ENCODE measurements around the gene DCDC2.
"Not testable (repeated sequence)": the region's sequence is repeated elsewhere in the genome, so short reads cannot be mapped to it uniquely, and the experiment has no call there.

DCDC2 gene

GRCh38 chr6:24252280-24252679 lies 105.6 kb downstream of the DCDC2 start:
- H3K4me1 Mint-ChIP-seq, result no peaks in the 10 kb centered on the region
- TF ChIP-seq, protein P1, sequence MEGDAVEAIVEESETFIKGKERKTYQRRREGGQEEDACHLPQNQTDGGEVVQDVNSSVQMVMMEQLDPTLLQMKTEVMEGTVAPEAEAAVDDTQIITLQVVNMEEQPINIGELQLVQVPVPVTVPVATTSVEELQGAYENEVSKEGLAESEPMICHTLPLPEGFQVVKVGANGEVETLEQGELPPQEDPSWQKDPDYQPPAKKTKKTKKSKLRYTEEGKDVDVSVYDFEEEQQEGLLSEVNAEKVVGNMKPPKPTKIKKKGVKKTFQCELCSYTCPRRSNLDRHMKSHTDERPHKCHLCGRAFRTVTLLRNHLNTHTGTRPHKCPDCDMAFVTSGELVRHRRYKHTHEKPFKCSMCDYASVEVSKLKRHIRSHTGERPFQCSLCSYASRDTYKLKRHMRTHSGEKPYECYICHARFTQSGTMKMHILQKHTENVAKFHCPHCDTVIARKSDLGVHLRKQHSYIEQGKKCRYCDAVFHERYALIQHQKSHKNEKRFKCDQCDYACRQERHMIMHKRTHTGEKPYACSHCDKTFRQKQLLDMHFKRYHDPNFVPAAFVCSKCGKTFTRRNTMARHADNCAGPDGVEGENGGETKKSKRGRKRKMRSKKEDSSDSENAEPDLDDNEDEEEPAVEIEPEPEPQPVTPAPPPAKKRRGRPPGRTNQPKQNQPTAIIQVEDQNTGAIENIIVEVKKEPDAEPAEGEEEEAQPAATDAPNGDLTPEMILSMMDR (IDR thresholded peaks at IDR 0.05), result no peak
- H3K27me3 Mint-ChIP-seq (ENCODE audit: low read depth, poor library complexity), result peaks cover 7% of the 10 kb centered on the region
- peaks cover 5% of the 10 kb centered on the region for H3K36me3 Mint-ChIP-seq (ENCODE audit: low read depth)
- H3K27ac Mint-ChIP-seq, result no peak overlapping the region
- no peak for DNase-seq
- peaks cover 15% of the 10 kb centered on the region for H3K9me3 Mint-ChIP-seq
- no peak overlapping the region for H3K4me3 Mint-ChIP-seq

DNA sequence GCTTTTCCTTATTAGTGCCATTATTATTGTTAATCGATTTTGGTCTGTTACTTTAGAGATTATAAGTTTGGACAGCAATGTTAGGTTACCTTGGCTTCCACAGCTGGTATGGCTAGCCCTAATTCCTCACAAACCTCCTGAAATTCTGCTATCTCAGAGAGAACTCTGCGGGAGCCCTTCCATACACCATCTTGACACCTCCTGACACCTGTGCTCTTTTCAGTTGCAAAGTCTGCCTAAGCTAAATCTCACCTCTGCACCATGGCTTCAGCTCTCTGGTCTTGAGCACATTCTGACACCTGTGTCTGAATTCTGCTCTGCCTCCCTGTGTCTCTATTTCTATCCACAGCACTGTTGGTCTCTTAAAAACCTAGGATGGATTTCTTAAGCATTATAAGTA lies 106.5 kb downstream of the DCDC2 start:
- peaks cover 7% of the 10 kb centered on the region for H3K27me3 Mint-ChIP-seq (ENCODE audit: low read depth, poor library complexity)
- no peak overlapping the region for H3K27ac Mint-ChIP-seq
- no peak for DNase-seq
- H3K36me3 Mint-ChIP-seq (ENCODE audit: low read depth), result peaks cover 5% of the 10 kb centered on the region
- no peaks in the 10 kb centered on the region for H3K4me1 Mint-ChIP-seq
- H3K9me3 Mint-ChIP-seq, result peaks cover 15% of the 10 kb centered on the region
- no peak overlapping the region for H3K4me3 Mint-ChIP-seq
- TF ChIP-seq, protein P1 (IDR thresholded peaks at IDR 0.05), result no peak

DNA sequence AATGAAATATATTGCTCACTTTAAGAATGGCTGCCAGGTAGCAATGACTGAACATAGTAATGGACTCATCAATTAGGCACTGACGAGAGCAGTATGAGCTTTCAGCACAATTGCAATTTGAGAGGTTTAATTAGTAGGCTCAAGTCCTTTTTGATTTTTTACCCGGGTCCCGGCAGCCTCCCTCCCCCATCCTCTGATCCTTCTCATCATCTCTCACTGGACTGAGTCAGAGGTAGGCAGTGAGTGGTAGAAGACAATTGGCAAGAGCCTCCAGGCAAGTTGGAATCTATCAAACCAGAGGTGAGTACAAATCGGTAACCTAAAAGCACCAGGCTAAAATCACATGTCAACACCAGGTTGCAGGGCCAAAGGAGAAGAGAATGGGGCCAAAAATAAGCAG lies 107.9 kb downstream of the DCDC2 start:
- Mint-ChIP-seq H3K36me3 (ENCODE audit: low read depth) (peaks cover 5% of the 10 kb centered on the region), H3K4me1 (peaks cover 3% of the 10 kb centered on the region), H3K4me3 (no peak overlapping the region), H3K27me3 (ENCODE audit: low read depth, poor library complexity) (peaks cover 7% of the 10 kb centered on the region), H3K27ac (no peak overlapping the region), H3K9me3 (peaks cover 14% of the 10 kb centered on the region)
- DNase-seq, result no peak
- TF ChIP-seq, protein P1 (IDR thresholded peaks at IDR 0.05), result no peak

- peaks cover 7% of the 10 kb centered on the region for H3K27me3 Mint-ChIP-seq (ENCODE audit: low read depth, poor library complexity)
- H3K4me1 Mint-ChIP-seq, result peaks cover 8% of the 10 kb centered on the region
- DNase-seq, result no peak
- no peak overlapping the region for H3K4me3 Mint-ChIP-seq
- no peaks in the 10 kb centered on the region for H3K36me3 Mint-ChIP-seq (ENCODE audit: low read depth)
- no peaks in the 10 kb centered on the region for H3K9me3 Mint-ChIP-seq
- no peak overlapping the region for H3K27ac Mint-ChIP-seq
- TF ChIP-seq, protein P1 (IDR thresholded peaks at IDR 0.05), result no peak
Measured at GRCh38 chr6:24245275-24245674, 112.6 kb downstream of the DCDC2 start.

DNA sequence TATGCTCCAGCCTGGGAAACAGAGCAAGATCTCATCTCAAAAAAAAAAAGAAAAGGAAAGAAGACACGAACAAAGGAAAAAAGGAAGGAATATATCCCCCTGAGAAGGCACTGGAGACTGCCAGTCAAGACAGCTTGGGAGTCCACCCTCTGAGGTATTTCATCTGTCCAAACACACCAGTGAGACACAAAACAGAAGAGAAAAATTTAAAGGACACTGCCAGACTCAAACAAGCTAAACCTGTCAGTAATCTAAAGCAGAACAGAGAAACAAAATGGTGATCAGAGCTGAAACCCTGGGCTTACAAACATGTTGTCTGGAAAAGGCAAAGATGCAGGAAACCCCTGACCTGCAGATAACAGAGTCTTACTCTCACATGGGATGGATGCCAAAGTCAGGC lies 114.9 kb downstream of the DCDC2 start:
- Mint-ChIP-seq H3K4me3 (no peak overlapping the region), H3K4me1 (peaks cover 8% of the 10 kb centered on the region), H3K27ac (no peak overlapping the region), H3K27me3 (ENCODE audit: low read depth, poor library complexity) (peaks cover 7% of the 10 kb centered on the region), H3K9me3 (no peaks in the 10 kb centered on the region), H3K36me3 (ENCODE audit: low read depth) (no peaks in the 10 kb centered on the region)
- TF ChIP-seq, protein P1 (IDR thresholded peaks at IDR 0.05), result no peak
- no peak for DNase-seq

DNA sequence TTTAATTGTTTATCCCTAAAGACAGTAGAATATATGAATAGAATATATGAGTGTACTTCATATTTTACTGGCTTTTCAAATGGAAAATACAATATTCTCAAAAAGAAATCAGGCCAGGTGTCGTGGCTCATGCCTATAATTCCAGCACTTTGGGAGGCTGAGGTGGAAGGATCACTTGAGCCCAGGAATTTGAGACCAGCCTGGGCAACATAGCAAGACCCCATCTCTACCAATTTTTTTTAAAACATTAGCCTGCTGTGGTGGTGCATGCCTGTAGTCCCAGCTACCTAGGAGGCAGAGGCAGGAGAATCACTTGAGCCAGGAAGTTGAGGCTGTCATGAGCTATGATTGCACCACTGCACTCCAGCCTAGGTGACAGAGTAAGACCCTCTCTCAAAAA lies 116.1 kb downstream of the DCDC2 start:
- not testable (repeated sequence) for H3K27me3 Mint-ChIP-seq (ENCODE audit: low read depth, poor library complexity); H3K27ac Mint-ChIP-seq; H3K4me1 Mint-ChIP-seq; H3K36me3 Mint-ChIP-seq (ENCODE audit: low read depth); DNase-seq; H3K4me3 Mint-ChIP-seq
- H3K9me3 Mint-ChIP-seq, result peaks cover 11% of the 10 kb centered on the region
